ENCODE results near the gene SS18.

- TF ChIP-seq CTCF (IDR thresholded peaks at IDR 0.05) (no peak), REST (IDR thresholded peaks at IDR 0.05; ENCODE audit: insufficient read depth in 1 of 2, low read depth in 2 of 2, low read length in 1 of 2) (no peak), POLR2AphosphoS5 (IDR thresholded peaks at IDR 0.05; ENCODE audit: low read depth, low read length) (no peak), SIN3A (IDR thresholded peaks at IDR 0.05; ENCODE audit: borderline replicate concordance, insufficient read depth, low read depth, low read length) (no peak)
Measured at GRCh38 chr18:26008619-26009018, 81.8 kb downstream of the SS18 start.

Data from Panc1 (cell line).